Stimulated activated CD8-positive, alpha-beta memory T cell treated with anti-CD3 and anti-CD28 coated beads, Interleukin-7, amount 100 ng/mL, for 4 hours (primary cell): ENCODE results near the gene REST.
A peak's percentile ranks its signal among the peaks of the same experiment; 100 is the strongest.
"Not testable (repeated sequence)": the region's sequence is repeated elsewhere in the genome, so short reads cannot be mapped to it uniquely, and the experiment has no call there.

Source experiments
- DNase-seq, 2 donors: peaks; one replicate each; pipeline ENCODE4 v3.0.0-alpha.2; 2020; ENCODE audit warnings: low read depth in 2 of 2

The REST gene

DNA sequence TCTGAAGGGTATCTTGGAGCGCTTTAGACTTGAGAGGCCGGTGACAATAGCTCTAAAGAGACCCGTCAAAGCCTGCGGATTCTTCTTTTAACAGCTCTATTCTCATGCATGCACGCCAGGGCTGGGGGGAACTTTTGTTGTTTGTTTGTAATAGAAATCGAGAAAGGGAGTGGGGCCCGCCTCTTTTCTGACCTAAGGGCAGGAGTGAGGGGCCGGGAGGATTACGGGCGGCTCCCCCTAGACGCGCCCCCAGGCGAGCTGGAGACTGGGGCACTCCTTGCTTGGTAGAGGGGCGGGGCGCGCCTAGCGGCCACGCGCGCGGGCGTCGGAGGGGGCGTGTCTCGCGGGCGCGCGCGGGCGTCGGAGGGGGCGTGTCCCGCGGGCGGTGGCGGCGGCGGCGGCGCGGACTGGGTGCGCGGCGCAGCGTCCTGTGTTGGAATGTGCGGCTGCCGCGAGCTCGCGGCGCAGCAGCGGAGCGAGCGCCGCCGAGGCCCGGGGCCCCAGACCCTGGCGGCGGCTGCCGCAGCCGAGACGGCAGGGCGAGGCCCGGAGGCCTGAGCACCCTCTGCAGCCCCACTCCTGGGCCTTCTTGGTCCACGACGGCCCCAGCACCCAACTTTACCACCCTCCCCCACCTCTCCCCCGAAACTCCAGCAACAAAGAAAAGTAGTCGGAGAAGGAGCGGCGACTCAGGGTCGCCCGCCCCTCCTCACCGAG is at the start of gene REST:
Gene REST (plus strand): TSS at position 412 of the 717 bp plus-strand sequence. CDS start 2,739 bp downstream, outside the sequence.
- DNase-seq, result peak; percentile 47 to 74

DNA sequence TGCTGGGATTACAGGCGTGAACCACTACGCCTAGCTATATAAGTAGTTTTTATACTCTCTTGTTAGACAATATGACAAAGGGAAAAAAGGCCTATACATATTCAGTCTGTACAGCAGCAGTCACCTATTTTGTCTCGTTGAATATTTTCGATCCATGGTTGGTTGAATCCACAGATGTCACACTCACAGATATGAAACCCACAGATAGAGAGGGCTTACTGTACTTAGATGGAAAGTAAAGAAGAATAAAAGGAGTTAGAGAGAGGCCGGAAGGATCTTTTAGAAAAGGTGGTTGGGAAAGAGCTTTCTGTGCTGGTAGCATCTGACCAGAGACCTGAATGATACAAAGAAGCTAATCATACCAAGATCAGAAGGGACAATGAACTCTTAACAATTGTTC is 47.9 kb upstream of the REST start:
- DNase-seq, result no peak

DNA sequence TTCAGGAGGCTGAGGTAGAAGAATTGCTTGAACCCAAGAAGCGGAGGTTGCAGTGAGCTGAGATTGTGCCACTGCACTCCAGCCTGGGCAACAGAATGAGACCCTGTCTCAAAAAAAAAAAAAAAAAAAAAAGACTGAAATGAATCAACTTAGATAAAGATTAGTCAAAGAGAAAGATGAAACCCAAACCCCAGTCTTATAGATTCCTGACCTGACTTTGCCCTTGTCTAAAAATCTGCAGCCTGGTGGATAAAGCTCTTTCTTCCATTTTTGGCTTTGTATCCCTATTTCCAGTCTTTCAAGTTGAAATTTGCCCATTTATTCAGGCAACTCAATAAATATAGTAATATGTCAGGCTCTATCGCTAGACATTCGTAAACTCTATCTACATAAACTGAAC is 46.9 kb upstream of the REST start:
- DNase-seq, result no peak

- no peak for DNase-seq
Measured at GRCh38 chr4:56861360-56861759, 46.3 kb upstream of the REST start.

DNA sequence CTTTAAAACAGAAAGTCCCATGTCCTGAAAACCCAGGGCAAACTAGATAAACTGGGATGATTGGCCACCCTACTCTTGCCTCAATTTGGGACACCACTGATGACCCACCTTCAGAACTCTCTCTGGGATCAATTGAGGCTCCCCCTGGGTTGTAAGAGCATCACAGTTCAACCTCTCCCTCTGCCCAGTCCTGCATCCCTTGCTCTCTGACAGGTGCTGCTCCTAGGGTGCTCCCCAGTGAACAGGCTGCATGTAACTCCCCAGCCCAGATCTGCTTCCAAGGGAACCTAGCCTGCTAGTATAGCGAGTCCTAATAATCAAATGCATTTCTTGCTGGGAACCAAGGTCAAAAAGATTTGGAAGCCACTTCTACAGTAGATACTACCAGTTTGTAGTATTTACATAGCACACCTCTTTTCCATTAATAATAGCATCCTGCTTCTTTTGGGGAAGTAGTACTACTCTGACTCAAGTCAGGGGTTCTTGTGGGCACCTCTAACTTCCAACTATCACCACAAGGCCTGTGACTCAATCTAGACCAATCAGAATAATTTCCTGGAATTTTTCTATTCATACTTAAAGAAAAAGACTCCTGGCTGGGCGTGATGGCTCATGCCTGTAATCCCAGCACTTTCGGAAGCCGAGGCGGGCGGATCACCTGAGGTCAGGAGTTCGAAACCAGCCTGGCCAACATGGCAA is 44.1 kb upstream of the REST start:
- no peak for DNase-seq

GRCh38 chr4:56870946-56871345 is 36.8 kb upstream of the REST start:
- no peak for DNase-seq

DNA sequence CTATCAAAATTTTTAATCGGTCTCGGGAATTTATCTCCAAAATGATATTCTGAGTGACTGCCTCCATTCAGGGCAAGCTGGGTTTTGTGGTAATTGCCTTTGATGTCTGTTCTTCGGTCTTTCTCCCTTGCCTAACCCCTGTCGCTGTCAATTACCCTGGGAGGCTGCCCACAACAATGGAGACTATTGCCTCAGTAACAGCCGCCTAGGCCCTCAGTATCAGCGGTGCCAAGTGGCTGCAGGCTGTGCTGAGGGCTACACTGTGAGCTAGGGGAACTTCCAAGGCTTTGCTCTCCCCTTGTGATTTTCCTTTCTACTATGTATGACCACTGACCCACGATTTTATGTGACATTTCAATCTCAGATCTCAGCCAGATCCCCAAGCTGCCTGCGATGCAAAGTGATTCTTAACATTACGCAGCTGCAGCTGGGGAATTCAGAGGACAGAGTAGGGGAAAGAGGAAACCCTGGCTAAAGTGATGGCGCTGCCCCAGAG is 36.3 kb upstream of the REST start:
- no peak for DNase-seq

DNA sequence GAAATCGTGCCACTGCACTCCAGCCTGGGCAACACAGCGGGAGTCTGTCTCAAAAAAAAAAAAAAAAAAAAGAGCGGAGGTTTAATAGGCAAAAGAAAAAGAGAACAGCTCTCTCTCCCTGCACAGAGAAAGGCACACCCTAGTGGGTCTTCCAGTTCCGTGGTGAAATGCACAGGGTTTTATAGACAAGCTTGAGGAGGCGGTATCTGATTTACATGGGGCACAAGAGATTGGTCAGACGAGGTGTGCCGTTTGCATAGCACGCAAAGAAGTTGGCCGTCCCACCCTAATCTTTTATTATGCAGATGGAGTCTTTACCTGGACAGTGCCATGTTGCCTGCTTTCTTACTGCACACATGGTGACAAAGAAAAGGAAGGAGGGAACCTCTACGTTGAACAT is 33.5 kb upstream of the REST start:
- no peak for DNase-seq

- no peak for DNase-seq
Measured at GRCh38 chr4:56874923-56875322, 32.8 kb upstream of the REST start.

- no peak for DNase-seq
Measured at GRCh38 chr4:56876264-56876663, 31.4 kb upstream of the REST start.

GRCh38 chr4:56879996-56880395 is 27.7 kb upstream of the REST start:
- DNase-seq, result no peak

DNA sequence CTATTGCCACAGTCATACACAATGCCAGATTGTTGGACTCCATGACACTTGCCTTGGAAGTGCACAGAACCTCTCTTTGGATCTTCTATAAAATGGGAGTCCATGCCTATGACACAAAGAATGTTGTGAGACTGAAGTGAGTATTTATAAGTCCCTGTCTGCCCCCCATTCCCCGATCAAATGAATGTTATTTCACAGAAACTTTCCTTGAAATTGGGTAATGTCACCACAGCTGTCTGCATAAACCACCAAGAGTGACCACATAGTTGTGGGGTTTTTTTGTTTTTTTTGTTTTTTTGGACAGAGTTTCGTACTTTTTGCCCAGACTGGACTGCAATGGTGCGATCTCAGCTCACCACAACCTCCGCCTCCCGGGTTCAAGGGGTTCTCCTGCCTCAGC is 27.1 kb upstream of the REST start:
- DNase-seq, result no peak

DNA sequence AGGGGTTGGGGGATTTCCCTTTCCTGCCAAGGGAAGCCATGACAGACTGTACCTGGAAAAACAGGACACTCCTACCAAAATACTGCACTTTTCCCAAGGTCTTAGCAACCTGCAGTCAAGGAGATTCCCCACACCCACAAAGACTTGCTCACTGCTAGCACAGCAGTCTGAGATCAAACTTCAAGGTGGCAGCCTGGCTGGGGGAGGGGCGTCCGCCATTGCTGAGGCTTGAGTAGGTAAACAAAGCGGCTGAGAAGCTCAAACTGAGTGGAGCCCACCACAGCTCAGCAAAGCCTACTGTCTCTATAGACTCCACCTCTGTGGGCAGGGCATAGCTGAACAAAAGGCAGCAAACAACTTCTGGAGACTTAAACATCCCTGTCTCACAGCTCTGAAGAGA is 23.2 kb upstream of the REST start:
- not testable (repeated sequence) for DNase-seq

- DNase-seq, result no peak
Measured at GRCh38 chr4:56892691-56893090, 15.0 kb upstream of the REST start.

- DNase-seq, result not testable (repeated sequence)
Measured at GRCh38 chr4:56897842-56898241, 9.9 kb upstream of the REST start.

- DNase-seq, result not testable (repeated sequence)
Measured at GRCh38 chr4:56900186-56900585, 7.5 kb upstream of the REST start.

- no peak for DNase-seq
Measured at GRCh38 chr4:56902703-56903102, 5.0 kb upstream of the REST start.

- DNase-seq, result no peak
Measured at GRCh38 chr4:56905796-56906195, 1.9 kb upstream of the REST start.

- no peak for DNase-seq
Measured at GRCh38 chr4:56906489-56907393, 959 bp upstream of the REST start.

GRCh38 chr4:56908206-56909085 is 746 bp downstream of the REST start:
- peak; percentile 40 to 74 for DNase-seq
